ENCODE data around the gene MSH2.
"Not testable (repeated sequence)": the region's sequence is repeated elsewhere in the genome, so short reads cannot be mapped to it uniquely, and the experiment has no call there.

Gene MSH2

DNA sequence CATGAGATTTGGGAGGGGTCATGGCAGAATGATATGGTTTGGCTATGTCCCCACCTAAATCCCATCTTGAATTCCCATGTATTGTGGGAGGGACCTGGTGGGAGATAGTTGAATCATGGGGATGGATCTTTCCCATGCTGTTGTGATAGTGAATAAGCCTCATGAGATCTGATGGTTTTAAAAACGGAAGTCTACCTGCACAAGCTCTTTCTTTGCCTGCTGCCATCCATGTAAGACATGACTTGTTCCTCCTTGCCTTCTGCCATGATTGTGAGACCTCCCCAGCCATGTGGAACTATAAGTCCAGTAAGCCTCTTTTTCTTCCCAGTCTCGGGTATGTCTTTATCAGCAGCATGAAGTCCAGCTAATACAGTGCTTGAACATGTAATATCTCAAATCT lies 5.0 kb downstream of the MSH2 start:
- DNase-seq (ENCODE audit: low read depth, low spot score): not testable (repeated sequence)

DNA sequence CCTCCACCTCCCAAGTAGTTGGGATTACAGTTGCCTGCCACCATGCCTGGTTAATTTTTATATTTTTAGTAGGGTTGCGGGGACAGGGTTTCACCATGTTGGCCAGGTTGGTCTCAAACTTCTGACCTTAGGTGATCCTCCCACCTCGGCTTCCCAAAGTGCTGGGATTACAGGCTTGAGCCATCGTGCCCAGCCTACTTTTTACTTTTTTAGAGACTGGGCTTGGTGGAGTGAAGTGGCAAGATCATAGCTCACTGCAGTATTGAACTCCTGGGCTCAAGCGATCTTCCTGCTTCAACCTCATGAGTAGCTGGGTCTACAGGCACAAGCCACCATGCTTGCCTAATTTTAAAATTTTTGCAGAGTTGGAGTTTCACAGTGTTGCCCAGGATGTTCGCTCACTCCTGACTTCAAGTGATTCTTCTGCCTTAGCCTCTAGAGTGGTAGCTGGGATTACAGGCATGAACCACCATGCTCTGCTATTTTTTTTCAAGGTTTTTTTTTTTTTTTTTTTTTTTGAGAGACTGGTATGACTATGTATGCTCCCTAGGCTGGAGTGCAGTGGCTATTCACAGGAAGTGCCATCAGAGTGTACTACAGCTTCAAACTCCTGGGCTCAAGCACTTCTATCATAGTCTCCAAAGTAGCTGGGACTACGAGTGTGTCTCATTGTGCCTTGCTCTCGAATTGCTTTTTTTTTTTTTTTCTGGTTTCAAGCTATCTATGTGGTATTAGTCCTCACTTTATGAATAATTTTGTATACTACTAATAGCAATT lies 11.9 kb downstream of the MSH2 start:
- DNase-seq (ENCODE audit: low read depth, low spot score): no peak

DNA sequence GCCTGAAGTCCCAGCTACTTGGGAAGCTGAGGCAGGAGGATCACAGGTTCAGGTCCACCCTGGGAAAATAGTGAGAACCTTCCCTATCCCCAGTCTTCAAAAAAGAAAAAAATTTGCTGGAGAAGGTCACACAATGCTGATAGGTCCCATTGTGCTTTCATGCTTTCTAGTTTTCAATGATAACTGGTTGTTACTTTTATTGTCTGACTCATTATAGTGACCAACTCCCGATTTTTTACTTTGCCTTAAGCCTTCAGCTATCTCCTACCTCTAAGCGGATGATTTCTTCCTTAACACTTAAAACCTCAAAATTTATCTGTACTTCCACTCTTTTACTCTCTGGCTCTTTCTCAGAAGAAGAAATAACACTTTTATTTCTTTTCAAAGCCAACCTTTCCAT lies 17.3 kb downstream of the MSH2 start:
- DNase-seq (ENCODE audit: low read depth, low spot score): no peak

DNA sequence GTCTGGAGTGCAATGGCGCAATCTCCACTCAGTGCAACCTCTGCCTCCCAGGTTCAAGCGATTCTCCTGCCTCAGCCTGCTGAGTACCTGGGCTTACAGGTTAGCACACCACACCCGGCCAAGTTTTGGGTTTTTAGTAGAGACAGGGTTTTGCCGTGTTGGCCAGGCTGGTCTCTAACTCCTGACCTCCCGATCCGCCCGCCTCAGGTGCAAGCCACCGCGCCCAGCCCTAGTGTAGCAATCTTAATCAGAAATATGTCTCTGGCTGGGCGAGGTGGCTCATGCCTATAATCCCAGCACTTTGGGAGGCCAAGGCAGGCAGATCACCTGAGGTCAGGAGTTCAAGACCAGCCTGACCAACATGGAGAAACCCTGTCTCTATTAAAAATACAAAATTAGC lies 17.7 kb downstream of the MSH2 start:
- DNase-seq (ENCODE audit: low read depth, low spot score): not testable (repeated sequence)

DNA sequence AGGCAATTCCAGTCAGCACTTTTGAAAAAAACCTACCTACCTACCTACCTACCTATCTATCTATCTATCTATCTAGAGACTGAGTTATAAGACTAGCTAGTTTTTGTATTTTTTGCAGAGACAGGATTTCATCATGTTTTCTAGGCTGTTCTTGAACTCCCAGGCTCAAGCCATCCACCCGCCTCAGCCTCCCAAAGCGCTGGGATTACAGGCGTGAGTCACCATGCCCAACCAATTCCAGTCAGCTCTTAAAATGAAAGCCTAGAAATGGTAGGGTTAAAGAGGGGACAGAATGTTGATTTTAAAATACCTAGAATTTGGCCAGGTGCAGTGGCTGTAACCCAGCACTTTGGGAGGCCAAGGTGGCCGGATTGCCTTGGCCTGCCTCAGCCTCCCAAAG lies 19.1 kb downstream of the MSH2 start:
- DNase-seq (ENCODE audit: low read depth, low spot score): no peak

DNA sequence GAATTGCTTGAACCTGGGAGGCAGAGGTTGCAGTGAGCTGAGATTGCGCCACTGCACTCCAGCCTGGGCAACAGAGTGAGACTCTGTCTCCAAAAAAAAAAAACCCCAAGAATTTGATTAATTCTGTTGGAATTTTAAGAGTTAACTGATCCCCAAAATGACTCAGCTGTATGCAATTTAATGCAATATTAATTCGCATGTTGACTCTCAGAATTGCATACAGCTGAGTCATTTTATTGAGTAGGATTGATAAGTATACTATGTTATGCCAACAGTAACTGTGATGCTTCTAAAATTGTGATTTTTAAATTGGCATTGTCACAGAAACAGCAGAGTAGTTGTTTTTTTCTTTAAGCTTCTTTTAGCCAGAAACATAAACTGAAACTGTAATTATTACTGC lies 19.6 kb downstream of the MSH2 start:
- no peak for DNase-seq (ENCODE audit: low read depth, low spot score)

DNA sequence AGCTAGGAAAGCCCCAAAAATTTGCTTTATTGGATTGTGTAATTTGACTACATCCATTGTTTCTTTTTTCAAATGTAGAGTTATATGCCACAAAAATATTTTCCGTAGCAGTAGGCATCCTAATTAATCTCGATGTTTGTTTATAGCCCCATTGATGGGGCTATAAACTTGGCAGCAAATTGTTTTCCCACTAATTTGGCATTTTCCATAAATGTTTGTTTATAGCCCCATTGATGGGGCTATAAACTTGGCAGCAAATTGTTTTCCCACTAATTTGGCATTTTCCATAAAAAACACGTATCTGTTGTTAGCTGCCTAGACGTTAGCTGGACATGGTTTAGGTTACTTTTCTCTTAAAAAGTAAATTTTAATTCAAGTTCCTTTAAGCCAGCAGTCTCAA lies 23.8 kb downstream of the MSH2 start:
- no peak for DNase-seq (ENCODE audit: low read depth, low spot score)

DNA sequence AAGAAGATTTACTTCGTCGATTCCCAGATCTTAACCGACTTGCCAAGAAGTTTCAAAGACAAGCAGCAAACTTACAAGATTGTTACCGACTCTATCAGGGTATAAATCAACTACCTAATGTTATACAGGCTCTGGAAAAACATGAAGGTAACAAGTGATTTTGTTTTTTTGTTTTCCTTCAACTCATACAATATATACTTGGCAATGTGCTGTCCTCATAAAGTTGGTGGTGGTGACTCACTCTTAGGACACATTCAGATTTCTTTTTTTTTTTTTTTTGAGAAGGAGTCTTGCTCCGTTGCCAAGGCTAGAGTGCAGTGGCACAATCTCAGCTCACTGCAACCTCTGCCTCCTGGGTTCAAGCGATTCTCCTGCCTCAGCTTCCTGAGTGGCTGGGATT lies 26.8 kb downstream of the MSH2 start:
- no peak for DNase-seq (ENCODE audit: low read depth, low spot score)

DNA sequence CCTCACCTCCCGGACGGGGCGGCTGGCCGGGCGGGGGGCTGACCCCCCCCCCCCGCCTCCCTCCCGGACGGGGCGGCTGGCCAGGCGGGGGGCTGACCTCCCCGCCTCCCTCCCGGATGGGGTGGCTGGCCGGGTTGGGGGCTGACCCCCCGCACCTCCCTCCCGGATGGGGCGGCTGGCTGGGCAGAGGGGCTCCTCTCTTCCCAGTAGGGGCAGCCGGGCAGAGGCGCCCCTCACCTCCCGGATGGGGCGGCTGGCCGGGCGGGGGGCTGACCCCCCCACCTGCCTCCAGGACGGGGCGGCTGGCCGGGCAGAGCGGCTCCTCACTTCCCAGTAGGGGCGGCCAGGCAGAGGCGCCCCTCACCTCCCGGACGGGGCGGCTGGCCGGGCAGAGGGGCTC lies 30.1 kb downstream of the MSH2 start:
- DNase-seq (ENCODE audit: low read depth, low spot score): not testable (repeated sequence)

DNA sequence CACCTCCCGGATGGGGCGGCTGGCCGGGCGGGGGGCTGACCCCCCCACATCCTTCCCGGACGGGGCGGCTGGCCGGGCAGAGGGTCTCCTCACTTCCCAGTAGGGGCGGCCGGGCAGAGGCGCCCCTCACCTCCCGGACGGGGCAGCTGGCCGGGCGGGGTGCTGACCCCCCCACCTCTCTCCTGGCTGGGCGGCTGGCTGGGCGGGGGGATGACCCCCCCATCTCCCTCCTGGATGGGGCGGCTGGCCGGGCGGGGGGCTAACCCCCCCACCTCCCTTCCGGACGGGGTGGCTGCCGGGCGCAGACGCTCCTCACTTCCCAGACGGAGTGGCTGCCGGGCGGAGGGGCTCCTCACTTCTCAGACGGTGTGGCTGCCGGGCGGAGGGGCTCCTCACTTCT lies 30.5 kb downstream of the MSH2 start:
- DNase-seq (ENCODE audit: low read depth, low spot score): not testable (repeated sequence)

DNA sequence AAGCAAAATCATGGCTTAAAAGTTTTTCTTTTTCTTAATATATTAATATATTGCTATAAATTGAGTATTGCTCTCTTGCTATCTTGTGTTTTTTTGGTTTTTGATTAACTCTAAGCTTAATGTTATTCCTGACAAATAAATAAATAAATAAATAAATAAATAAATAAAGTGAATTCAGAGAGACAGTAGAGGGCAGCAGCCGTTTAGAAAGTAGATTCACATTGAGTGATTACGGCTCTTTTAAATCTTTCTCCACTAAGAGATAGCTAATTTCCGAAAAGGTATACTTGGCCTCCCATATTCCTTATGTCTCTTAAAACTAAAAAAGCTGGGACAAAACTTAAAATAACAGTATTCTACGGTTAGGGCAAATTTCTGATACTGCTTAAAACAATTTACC lies 34.3 kb downstream of the MSH2 start:
- DNase-seq (ENCODE audit: low read depth, low spot score): no peak

DNA sequence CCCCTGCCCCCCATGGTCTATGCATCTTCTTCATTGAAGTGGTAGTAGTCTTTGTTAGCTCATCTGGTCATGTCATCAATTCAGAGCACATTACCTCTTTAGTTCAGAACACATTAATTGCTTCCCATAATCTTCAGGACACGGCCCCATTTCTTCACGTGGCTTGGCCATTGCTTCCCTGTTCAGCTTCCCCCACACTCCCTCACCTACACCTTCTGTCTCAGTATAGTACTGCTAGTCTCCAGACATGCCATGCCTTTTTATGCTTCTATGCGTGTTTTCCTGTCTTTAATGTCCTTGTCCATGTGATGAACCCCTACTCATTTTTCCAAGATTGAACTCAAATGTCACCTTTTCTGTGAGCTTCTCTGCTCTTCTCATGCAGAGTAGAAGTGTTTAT lies 35.1 kb downstream of the MSH2 start:
- no peak for DNase-seq (ENCODE audit: low read depth, low spot score)

DNA sequence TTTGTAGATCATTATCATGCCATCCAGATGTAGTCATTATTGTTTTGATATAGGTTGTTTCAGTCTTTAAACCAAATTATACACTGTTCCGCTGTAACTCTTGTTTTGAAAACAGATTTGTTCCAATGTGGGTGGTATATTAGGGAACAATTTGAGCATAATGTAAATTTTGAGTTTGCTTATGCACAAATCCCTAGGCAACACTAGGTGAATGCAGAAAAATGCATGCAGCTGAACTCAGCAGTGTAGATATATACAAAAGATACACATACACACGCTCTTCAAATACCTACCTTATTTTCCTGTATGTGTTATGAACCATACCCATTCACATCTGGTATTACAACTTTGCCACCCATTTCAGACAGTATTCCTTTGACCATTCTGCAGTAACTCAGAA lies 35.8 kb downstream of the MSH2 start:
- DNase-seq (ENCODE audit: low read depth, low spot score): no peak

DNA sequence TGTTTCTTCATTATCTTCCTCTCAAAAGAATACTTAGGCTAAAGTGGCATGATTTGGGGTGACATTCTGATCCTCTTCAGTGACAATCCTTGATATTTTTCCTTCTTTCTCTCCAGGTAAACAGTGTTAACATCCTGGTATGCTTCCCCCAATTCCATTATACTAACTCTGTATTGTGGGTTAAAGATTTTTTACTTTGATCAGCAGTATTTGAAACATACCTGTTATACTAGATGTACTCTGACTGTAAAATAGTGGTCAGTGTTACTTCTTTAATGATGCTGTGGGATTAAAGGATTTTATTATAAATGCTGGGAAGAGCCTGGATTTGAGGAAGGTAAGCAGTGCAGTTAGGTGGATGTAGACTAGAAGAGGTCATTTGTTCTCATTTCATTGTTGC lies 48.8 kb downstream of the MSH2 start:
- no peak for DNase-seq (ENCODE audit: low read depth, low spot score)

DNA sequence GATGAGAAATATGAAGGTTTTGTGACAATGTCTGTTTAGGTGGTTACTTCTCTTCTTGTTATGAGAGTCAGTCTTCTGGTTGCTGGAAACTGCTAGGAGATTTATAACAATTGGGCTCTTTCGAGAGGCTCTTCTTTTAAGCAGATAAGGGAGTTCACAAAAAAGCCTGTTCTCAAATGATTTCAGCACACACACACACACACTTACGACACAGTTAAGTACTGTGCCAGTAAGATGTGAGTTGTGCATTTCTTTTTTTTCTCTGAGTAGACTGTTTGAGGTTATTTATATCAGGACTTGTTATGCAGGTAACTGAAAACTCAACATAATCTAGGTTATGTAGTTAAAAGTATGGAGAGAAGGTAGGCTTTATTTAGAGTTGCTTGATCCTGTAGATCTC lies 49.8 kb downstream of the MSH2 start:
- DNase-seq (ENCODE audit: low read depth, low spot score): no peak

DNA sequence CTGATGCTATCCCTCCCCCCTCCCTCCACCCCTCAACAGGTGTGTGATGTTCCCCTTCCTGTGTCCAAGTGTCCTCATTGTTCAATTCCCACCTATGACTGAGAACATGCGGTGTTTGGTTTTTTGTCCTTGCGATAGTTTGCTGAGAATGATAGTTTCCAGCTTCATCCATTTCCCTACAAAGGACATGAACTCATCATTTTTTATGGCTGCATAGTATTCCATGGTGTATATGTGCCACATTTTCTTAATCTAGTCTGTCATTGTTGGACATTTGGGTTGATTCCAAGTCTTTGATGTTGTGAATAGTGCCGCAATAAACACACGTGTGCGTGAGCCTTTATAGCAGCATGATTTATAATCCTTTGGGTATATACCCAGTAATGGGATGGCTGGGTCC lies 51.9 kb downstream of the MSH2 start:
- DNase-seq (ENCODE audit: low read depth, low spot score): not testable (repeated sequence)

DNA sequence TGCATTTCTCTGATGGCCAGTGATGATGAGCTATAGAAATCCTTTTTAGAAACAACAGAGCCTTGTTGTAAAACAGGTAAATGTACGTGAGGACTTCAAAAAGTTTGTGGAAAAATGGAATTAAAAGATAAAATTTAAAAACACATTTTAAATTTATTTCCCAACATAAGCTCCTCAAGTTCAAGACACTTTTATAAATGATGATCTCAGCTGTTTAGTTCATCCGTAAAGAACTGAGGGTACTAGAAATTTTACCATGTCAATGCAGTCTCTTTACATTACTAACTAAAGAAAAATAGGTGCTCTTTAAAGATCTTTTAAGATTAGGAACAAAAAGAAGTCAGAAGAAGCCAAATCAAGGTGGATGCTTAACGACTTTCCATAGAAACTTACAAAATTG lies 52.5 kb downstream of the MSH2 start:
- DNase-seq (ENCODE audit: low read depth, low spot score): no peak

DNA sequence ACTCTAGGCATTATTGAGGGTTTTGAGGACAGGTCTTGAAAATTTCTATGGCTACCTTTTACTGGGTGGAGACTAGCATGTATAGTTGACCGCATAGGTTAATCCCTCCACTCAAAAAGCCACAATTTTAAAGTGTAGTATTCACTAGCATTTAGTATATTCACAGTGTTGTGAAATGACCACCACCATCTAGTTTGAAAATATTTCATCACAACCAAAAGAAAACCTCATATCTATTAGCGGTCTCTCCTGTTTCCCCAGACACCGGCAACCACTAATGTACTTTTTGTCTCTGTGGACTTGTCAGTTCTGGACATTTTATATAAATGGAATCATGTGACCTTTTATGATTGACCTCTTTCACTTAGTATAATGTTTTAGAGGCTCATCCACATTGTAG lies 53.9 kb downstream of the MSH2 start:
- DNase-seq (ENCODE audit: low read depth, low spot score): no peak

DNA sequence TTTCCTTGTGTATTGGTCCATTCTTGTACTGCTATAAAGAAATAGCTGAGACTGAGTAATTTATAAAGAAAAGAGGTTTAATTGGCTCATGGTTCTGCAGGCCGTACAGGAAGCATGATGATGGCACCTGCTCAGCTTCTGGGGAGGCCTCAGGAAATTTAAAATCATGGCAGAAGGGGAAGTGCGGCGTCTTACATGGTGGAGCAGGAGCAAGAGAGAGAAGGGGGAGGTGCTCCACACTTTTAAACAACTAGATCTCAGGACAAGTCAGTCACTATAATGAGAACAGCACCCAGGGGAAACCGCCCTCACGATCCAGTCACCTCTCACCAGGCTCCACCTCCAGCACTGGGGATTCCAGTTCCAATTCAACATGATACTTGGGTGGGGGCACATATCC lies 54.3 kb downstream of the MSH2 start:
- DNase-seq (ENCODE audit: low read depth, low spot score): no peak

DNA sequence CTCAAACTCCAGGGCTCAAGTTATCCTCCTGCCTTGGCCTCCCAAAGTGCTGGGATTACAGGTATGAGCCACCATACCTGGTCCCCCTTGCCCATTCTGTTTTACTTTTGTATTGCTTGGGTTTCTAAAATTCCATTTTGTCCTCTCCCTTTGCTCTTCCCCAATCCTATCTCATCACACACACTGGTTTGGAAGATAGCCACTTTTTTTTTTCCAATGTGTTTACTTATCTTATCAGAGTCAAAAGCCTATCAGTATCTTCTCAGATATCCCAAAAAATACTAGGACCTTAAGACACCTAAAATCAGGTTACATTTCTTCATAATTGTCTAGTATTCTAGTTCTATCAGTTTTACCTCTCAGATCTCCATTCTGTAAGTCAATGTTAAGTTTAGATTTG lies 56.1 kb downstream of the MSH2 start:
- no peak for DNase-seq (ENCODE audit: low read depth, low spot score)

DNA sequence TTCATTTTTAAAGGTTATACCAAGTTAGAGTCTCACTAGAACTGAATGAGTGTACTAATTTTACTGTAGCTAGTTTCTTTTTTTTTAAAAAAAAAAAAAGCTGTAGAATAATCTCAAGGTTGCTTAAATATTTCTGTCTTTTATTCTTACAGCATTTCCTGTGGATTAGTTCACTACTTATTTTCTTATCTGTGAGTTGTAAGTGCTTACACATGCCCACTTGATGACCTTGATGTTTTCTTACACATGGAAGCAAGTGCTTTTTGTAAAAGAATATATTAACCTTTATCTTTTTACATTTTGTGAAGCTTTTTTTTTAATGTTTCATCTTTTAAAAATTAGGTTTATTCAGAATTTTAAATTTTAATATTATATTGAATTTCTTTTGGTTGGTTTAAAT lies 57.8 kb downstream of the MSH2 start:
- DNase-seq (ENCODE audit: low read depth, low spot score): no peak

DNA sequence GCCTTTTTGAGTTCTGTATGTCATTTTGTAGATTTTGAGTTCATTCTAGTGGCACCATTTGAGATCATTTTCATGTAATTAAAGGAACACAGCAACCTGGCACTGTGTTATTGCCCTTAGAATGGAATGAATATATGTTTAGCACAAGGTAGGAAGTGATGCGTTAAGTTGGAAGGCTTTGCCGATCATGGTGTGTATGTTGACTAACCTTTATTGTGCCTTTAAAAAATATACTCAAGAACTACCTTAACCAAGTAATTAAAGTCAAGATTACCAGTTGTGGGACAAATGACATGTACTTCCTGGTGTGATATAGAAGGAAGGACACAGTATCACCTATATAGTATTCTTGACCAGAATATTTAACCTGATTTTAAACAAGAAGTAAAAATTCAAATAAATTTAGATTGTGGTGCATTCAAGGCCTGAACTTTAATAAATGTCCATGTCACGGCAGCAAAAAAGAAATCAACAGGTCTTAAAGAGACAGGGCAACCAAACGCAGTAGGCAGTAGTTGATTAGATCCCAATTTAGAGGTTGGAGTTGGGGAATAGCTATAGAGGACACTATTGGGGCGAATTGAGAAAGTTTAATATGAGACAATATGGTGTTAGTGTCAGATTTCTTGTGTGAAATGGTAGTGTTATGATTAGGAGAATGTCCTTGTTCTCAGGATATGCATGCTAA lies 68.6 kb downstream of the MSH2 start:
- no peak for DNase-seq (ENCODE audit: low read depth, low spot score)

DNA sequence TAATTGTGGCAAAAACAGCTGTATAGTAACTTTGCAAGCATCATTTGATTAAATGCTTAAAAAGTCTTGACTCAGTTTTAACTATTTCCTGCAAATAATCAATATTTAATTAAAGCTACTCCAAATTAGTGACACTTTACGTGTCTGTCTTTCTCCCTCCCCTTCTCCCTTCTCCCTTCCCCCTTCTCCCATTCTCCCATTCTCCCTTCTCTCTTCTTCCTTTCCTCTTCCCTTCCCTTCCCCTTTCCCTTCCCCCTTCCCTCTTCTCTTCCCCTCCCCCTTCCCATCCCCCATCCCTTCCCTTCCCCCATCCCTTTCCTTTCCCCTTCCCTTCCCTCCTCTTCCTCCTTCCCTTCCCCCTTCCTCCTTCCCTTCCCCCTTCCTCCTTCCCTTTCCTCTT lies 76.9 kb downstream of the MSH2 start:
- no peak for DNase-seq (ENCODE audit: low read depth, low spot score)

DNA sequence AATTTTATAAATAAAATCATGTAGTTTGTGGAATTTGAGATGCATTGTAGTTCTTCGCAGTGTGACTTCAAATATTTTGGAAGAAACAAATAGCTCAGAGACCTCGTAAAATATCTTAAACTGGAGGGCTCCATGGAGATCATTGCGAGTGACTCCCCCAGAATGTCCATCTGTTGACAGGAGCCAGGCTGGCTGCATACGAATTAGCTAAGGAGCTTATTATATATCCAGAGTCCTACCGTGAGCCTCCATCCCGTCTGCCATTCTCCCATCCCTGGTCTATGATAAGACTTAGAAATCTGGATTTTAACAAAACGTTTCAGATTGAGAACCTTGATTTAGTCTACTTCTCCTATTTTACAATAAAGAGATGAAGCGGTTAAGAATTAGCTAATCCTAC lies 80.2 kb downstream of the MSH2 start:
- DNase-seq (ENCODE audit: low read depth, low spot score): no peak

Measured in activated CD4-positive, CD25-positive, alpha-beta regulatory T cell treated with anti-CD3 and anti-CD28 coated beads, Interleukin-2, amount 50 U/mL, for 16 hours (primary cell).